Panc1 (cell line): Measurements from ENCODE around the gene TRERF1. TPM values are rescaled to one million over a fixed set of nuclear protein-coding genes. Genes with fewer than 3 reads are reported as not detected.
"Not testable (repeated sequence)": the region's sequence is repeated elsewhere in the genome, so short reads cannot be mapped to it uniquely, and the experiment has no call there.

Experiments
- ATAC-seq: fragments of 200-7000 bp; cut with Tn5 transposase; 2 replicates; pipeline ENCODE4 v1.9.1; 2020; ENCODE audit warnings: mild to moderate bottlenecking, moderate library complexity
- BruUV-seq: library from RNA; stranded (reverse); fragments of 400-500 nt; replicated peaks from 2 replicates; lab custom pipeline; 2021; lab: Mats Ljungman, UMichigan
- CTCF ChIA-PET: fragments of 300-600 bp; sonication (Branson Sonifier 250); formaldehyde crosslinking; loops from one replicate; lab custom pipeline; 2022; ENCODE audit warnings: antibody characterized with exemption; lab: Charles Lee
- POLR2A ChIA-PET: fragments of 300-600 bp; sonication (Branson Sonifier 250); formaldehyde crosslinking; loops from one replicate; lab custom pipeline; 2022; ENCODE audit warnings: antibody characterized with exemption; lab: Charles Lee
- DNase-seq: peaks from one replicate; pipeline ENCODE4 v3.0.0-alpha.2; 2010; ENCODE audit warnings: low read depth, low spot score
- H3K27ac ChIP-seq: 2 replicates; pipeline ENCODE4 v1.5.1; 2011; ENCODE audit warnings: mild to moderate bottlenecking, low read length, inconsistent platforms
- H3K27me3 ChIP-seq: fragments of 200-500 bp; sonication (Bioruptor generic); 2 replicates; pipeline ENCODE4 v1.6.0; 2014; ENCODE audit warnings: low read length, inconsistent platforms; ENCODE audit not compliant: control insufficient read depth, insufficient read depth
- H3K36me3 ChIP-seq: fragments of 200-500 bp; sonication (Bioruptor generic); 2 replicates; pipeline ENCODE4 v1.5.1; 2014; ENCODE audit warnings: inconsistent platforms, mild to moderate bottlenecking, low read length, moderate library complexity; ENCODE audit not compliant: control insufficient read depth, insufficient read depth
- H3K4me1 ChIP-seq: 2 replicates; pipeline ENCODE4 v1.5.1; 2011; ENCODE audit warnings: inconsistent platforms, mild to moderate bottlenecking, low read length, moderate library complexity; ENCODE audit not compliant: control insufficient read depth, insufficient read depth
- H3K4me3 ChIP-seq, 2 experiments: 2 replicates each; pipeline ENCODE4 v1.5.1; 2011 to 2012; ENCODE audit warnings: low read depth in 2 of 2, low read length in 2 of 2, mild to moderate bottlenecking in 2 of 2, inconsistent platforms in 1 of 2, moderate library complexity in 1 of 2
- H3K9me3 ChIP-seq: fragments of 200-500 bp; sonication (Bioruptor generic); 2 replicates; pipeline ENCODE4 v1.5.1; 2014; ENCODE audit warnings: low read depth, mild to moderate bottlenecking, inconsistent platforms, low read length, moderate library complexity; ENCODE audit not compliant: control insufficient read depth, insufficient read depth
- CTCF ChIP-seq: fragments of 450-650 bp; IDR thresholded peaks from 2 replicates; pipeline ENCODE4 v1.5.1; 2017; ENCODE audit warnings: mild to moderate bottlenecking
- POLR2AphosphoS5 ChIP-seq: IDR thresholded peaks from 2 replicates; pipeline ENCODE4 v1.6.1; 2012; ENCODE audit warnings: mild to moderate bottlenecking, low read depth, low read length, moderate library complexity
- REST ChIP-seq, 2 experiments: IDR thresholded peaks; 2 replicates each; pipeline ENCODE4 v1.6.1; 2011 to 2012; ENCODE audit warnings: low read depth in 2 of 2, control low read depth in 1 of 2, low read length in 1 of 2, mild to moderate bottlenecking in 1 of 2, moderate library complexity in 1 of 2; ENCODE audit not compliant: insufficient read depth in 1 of 2
- SIN3A ChIP-seq: IDR thresholded peaks from 2 replicates; pipeline ENCODE4 v1.6.1; 2012; ENCODE audit warnings: low read depth, mild to moderate bottlenecking, low read length, moderate library complexity, borderline replicate concordance; ENCODE audit not compliant: insufficient read depth
- TCF7L2 ChIP-seq: IDR thresholded peaks from 2 replicates; pipeline ENCODE4 v1.6.1; 2011; ENCODE audit warnings: mild to moderate bottlenecking, low read depth, low read length, inconsistent platforms
- in situ Hi-C: cut with HindIII; loops from 2 replicates; pipeline ENCODE4 v1.10.0; 2016; ENCODE audit warnings: low sequenced_read_pairs, low pct_unique_long_range_greater_than_20kb
- intact Hi-C: fragments of 100-400 bp; cut with micrococcal nuclease; formaldehyde crosslinking; loops from one replicate; pipeline ENCODE4 v1.10.0; 2022; ENCODE audit not compliant: unreplicated experiment
- total RNA-seq: library from RNA; stranded (reverse); gene quantifications from one replicate; pipeline ENCODE4 v1.2.1, GENCODE V29; 2021; ENCODE audit not compliant: unreplicated experiment

Gene TRERF1
- total RNA-seq, 1 experiment from 2014 or later, result 30.6 TPM

DNA sequence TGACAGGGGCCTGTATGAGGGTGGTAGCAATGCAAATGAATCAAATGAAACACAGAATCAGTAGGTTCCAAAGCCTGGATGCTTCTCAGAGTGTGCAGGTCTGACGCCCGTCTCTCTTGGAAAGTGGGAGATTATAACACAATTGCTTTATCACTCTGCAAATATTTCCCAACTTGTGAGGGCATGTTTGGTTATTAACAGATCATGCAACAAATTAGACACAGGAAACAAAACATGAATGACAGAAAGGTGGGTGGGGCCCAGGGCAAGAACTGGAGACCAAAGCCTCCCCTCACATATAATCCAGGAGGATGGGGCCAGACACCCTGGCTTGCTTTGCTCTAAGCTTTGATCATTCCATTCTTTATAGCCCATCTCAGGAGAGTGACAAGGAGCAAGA lies 125.5 kb downstream of the TRERF1 start:
- TF ChIP-seq TCF7L2 (no peak), SIN3A (no peak), REST (IDR thresholded peaks at IDR 0.05; ENCODE audit: insufficient read depth in 1 of 2, low read depth in 2 of 2, low read length in 1 of 2) (no peak), CTCF (no peak), POLR2AphosphoS5 (no peak)
- no peaks in the 10 kb centered on the region for H3K9me3 ChIP-seq
- no peak for DNase-seq
- H3K4me3 ChIP-seq, result no peak overlapping the region
- ATAC-seq, result no peak
- H3K4me1 ChIP-seq, result peaks cover 12% of the 10 kb centered on the region
- ChIA-PET POLR2A (no interaction called here), CTCF (no interaction called here)
- intact Hi-C loops, result no loop called here
- no TSS peak for BruUV-seq
- 0 out of 2 replicates have a peak overlapping the region, but pooled peaks have one; percentile 21 for H3K27ac ChIP-seq
- H3K27me3 ChIP-seq, result no peaks in the 10 kb centered on the region
- in situ Hi-C loops, result no loop called here
- H3K36me3 ChIP-seq, result no peaks in the 10 kb centered on the region

GRCh38 chr6:42324656-42325324 lies 126.9 kb downstream of the TRERF1 start:
- in situ Hi-C loops, H3K4me3 ChIP-seq, DNase-seq, CTCF ChIA-PET, BruUV-seq, POLR2A ChIA-PET, H3K9me3 ChIP-seq, H3K27me3 ChIP-seq, intact Hi-C loops, ATAC-seq, H3K36me3 ChIP-seq, H3K27ac ChIP-seq, H3K4me1 ChIP-seq: not testable (repeated sequence)

GRCh38 chr6:42322676-42323075 lies 129.1 kb downstream of the TRERF1 start:
- Histone ChIP-seq H3K4me1 (peaks cover 27% of the 10 kb centered on the region), H3K9me3 (no peaks in the 10 kb centered on the region), H3K36me3 (no peaks in the 10 kb centered on the region), H3K4me3 (no peak overlapping the region), H3K27me3 (no peaks in the 10 kb centered on the region), H3K27ac (peak overlapping the region; percentile 41; the same call in 1 of the 2 replicates)
- ChIA-PET CTCF (no interaction called here), POLR2A (no interaction called here)
- in situ Hi-C loops, result no loop called here
- no peak for TF ChIP-seq TCF7L2
- no peak for TF ChIP-seq SIN3A
- TF ChIP-seq POLR2AphosphoS5, result no peak
- no peak; the same call in 1 of the 2 replicates for TF ChIP-seq CTCF
- no peak for TF ChIP-seq REST (IDR thresholded peaks at IDR 0.05; ENCODE audit: insufficient read depth in 1 of 2, low read depth in 2 of 2, low read length in 1 of 2)
- peak; percentile 60 for ATAC-seq
- no peak for DNase-seq
- no TSS peak for BruUV-seq
- intact Hi-C loops, result no loop called here
